ENCODE measurements around the gene ZFPL1.
A peak's percentile ranks its signal among the peaks of the same experiment; 100 is the strongest.

The ZFPL1 gene

GRCh38 chr11:65096926-65097325 lies 12.9 kb downstream of the ZFPL1 start:
- no peak for DNase-seq

- DNase-seq: no peak
These were observed 16.8 kb downstream of the ZFPL1 start for GRCh38 chr11:65100674-65101350.

- DNase-seq: no peak
These were observed 18.4 kb downstream of the ZFPL1 start for GRCh38 chr11:65102142-65103095.

- DNase-seq: no peak
These were observed 19.5 kb downstream of the ZFPL1 start for GRCh38 chr11:65103476-65103875.

GRCh38 chr11:65104628-65105027 lies 20.6 kb downstream of the ZFPL1 start:
- DNase-seq: no peak

GRCh38 chr11:65107078-65107477 lies 23.1 kb downstream of the ZFPL1 start:
- DNase-seq: no peak

GRCh38 chr11:65107751-65108468 lies 23.9 kb downstream of the ZFPL1 start:
- no peak for DNase-seq

GRCh38 chr11:65108469-65109123 lies 24.6 kb downstream of the ZFPL1 start:
- DNase-seq: no peak

- no peak for DNase-seq
These were observed 25.5 kb downstream of the ZFPL1 start for GRCh38 chr11:65109231-65110198.

- DNase-seq: peak; percentile 98
These were observed 26.4 kb downstream of the ZFPL1 start for GRCh38 chr11:65110354-65110861.

- no peak for DNase-seq
These were observed 27.2 kb downstream of the ZFPL1 start for GRCh38 chr11:65111159-65111743.

- peak; percentile 97 for DNase-seq
These were observed 27.9 kb downstream of the ZFPL1 start, which contains the start of gene TM7SF2 for GRCh38 chr11:65111744-65112545. TSS of gene TM7SF2 (plus strand) at chr11:65111872. CDS start at chr11:65112016, 144 bp downstream.

GRCh38 chr11:65112546-65113360 lies 28.7 kb downstream of the ZFPL1 start:
- DNase-seq: peak; percentile 92

GRCh38 chr11:65113361-65113756 lies 29.3 kb downstream of the ZFPL1 start:
- DNase-seq: no peak

GRCh38 chr11:65113839-65114238 lies 29.8 kb downstream of the ZFPL1 start:
- no peak for DNase-seq

GRCh38 chr11:65114538-65115171 lies 30.6 kb downstream of the ZFPL1 start:
- no peak for DNase-seq

- peak; percentile 62 for DNase-seq
These were observed 31.5 kb downstream of the ZFPL1 start for GRCh38 chr11:65115361-65116082.
